Tongue (tissue), 2 donors: ENCODE results near the gene TCTN1. TPM values are rescaled to one million over a fixed set of nuclear protein-coding genes. Genes with fewer than 3 reads are reported as not detected.
"Not testable (repeated sequence)": the region's sequence is repeated elsewhere in the genome, so short reads cannot be mapped to it uniquely, and the experiment has no call there.

ENCODE experiments used
- DNase-seq: peaks from one replicate; pipeline ENCODE4 v3.0.0-alpha.2; 2015
- total RNA-seq: library from RNA; depleted of rRNA; stranded (reverse); fragments of >200 nt; gene quantifications from one replicate; pipeline ENCODE4 v1.2.3, GENCODE V29; 2014

TCTN1 gene
- total RNA-seq, 1 donor from 2014 or later: 21.5 TPM

GRCh38 chr12:110639336-110640141, 25.6 kb downstream of the TCTN1 start:
- no peak for DNase-seq

- peak; percentile 11 for DNase-seq
These were observed 26.5 kb downstream of the TCTN1 start for GRCh38 chr12:110640275-110641025.

- peak; percentile 18 for DNase-seq
These were observed 27.6 kb downstream of the TCTN1 start for GRCh38 chr12:110641521-110641920.

GRCh38 chr12:110647631-110648040, 33.7 kb downstream of the TCTN1 start:
- no peak for DNase-seq

- DNase-seq: no peak
These were observed 35.5 kb downstream of the TCTN1 start for GRCh38 chr12:110649341-110649847.

- not testable (repeated sequence) for DNase-seq
These were observed 40.3 kb downstream of the TCTN1 start for GRCh38 chr12:110654238-110654637.

GRCh38 chr12:110656071-110656655, 42.2 kb downstream of the TCTN1 start:
- DNase-seq: no peak

GRCh38 chr12:110657747-110658146, 43.8 kb downstream of the TCTN1 start:
- no peak for DNase-seq

- no peak for DNase-seq
These were observed 44.3 kb downstream of the TCTN1 start for GRCh38 chr12:110658242-110658641.

- DNase-seq: no peak
These were observed 44.9 kb downstream of the TCTN1 start for GRCh38 chr12:110658878-110659277.

- no peak for DNase-seq
These were observed 47.5 kb downstream of the TCTN1 start for GRCh38 chr12:110661337-110661972.

- DNase-seq: no peak
These were observed 53.0 kb downstream of the TCTN1 start for GRCh38 chr12:110666892-110667291.

- no peak for DNase-seq
These were observed 53.7 kb downstream of the TCTN1 start for GRCh38 chr12:110667671-110668070.

GRCh38 chr12:110668480-110669192, 54.7 kb downstream of the TCTN1 start:
- no peak for DNase-seq

- DNase-seq: no peak
These were observed 55.2 kb downstream of the TCTN1 start for GRCh38 chr12:110669193-110669502.

GRCh38 chr12:110670161-110670701, 56.3 kb downstream of the TCTN1 start:
- DNase-seq: no peak

GRCh38 chr12:110676171-110676570, 62.2 kb downstream of the TCTN1 start:
- no peak for DNase-seq

- DNase-seq: peak; percentile 21
These were observed 63.4 kb downstream of the TCTN1 start for GRCh38 chr12:110677206-110677911.

- no peak for DNase-seq
These were observed 64.1 kb downstream of the TCTN1 start for GRCh38 chr12:110677982-110678381.

- no peak for DNase-seq
These were observed 65.3 kb downstream of the TCTN1 start for GRCh38 chr12:110679201-110679600.

GRCh38 chr12:110680032-110680431, 66.1 kb downstream of the TCTN1 start:
- no peak for DNase-seq
